OCI-LY3 (cell line): ENCODE measurements around the gene PRCP.

ENCODE experiments used
- H2AFZ ChIP-seq: fragments of 200-600, 300-600 bp; shearing (Covaris generic); 2 replicates; pipeline ENCODE4 v1.6.0; 2014; ENCODE audit warnings: antibody characterized with exemption, low read depth, low read length
- H3K27ac ChIP-seq: fragments of 200-600, 300-600 bp; sonication (generic); 2 replicates; pipeline ENCODE4 v1.5.1; 2014; ENCODE audit warnings: mild to moderate bottlenecking, low read length, moderate library complexity, mixed read lengths
- H3K27me3 ChIP-seq: fragments of 200-600, 300-600 bp; sonication (generic); 2 replicates; pipeline ENCODE4 v1.6.1; 2014; ENCODE audit warnings: low read depth, low read length, mixed read lengths
- H3K36me3 ChIP-seq: fragments of 200-600, 300-600 bp; sonication (generic); replicated peaks from 2 replicates; pipeline ENCODE3; 2014; ENCODE audit warnings: low read depth, low read length, mixed read lengths
- H3K4me1 ChIP-seq: fragments of 300-600, 200-600 bp; sonication (generic); 2 replicates; pipeline ENCODE4 v1.6.1; 2014; ENCODE audit warnings: low read length, mixed read lengths
- H3K4me2 ChIP-seq: fragments of 200-600, 300-600 bp; sonication (generic); 2 replicates; pipeline ENCODE4 v1.6.1; 2014; ENCODE audit warnings: low read length, mixed read lengths
- H3K4me3 ChIP-seq: fragments of 300-600, 200-600 bp; sonication (generic); 2 replicates; pipeline ENCODE4 v1.5.1; 2014; ENCODE audit warnings: antibody characterized with exemption, mild to moderate bottlenecking, low read length, moderate library complexity
- H3K79me2 ChIP-seq: fragments of 300-600, 200-600 bp; shearing (Covaris generic); 2 replicates; pipeline ENCODE4 v1.6.1; 2014; ENCODE audit warnings: mild to moderate bottlenecking, low read length, mixed read lengths
- H3K9ac ChIP-seq: fragments of 300-600, 200-600 bp; shearing (Covaris generic); 2 replicates; pipeline ENCODE4 v1.6.0; 2014; ENCODE audit warnings: mild to moderate bottlenecking, low read length, moderate library complexity
- H3K9me3 ChIP-seq: fragments of 200-600, 300-600 bp; shearing (Covaris generic); 2 replicates; pipeline ENCODE4 v1.6.1; 2014; ENCODE audit warnings: low read length, mixed read lengths; ENCODE audit not compliant: insufficient read depth
- H4K20me1 ChIP-seq: fragments of 200-600, 300-600 bp; sonication (generic); 2 replicates; pipeline ENCODE4 v1.6.1; 2016; ENCODE audit warnings: low read length, mixed read lengths; ENCODE audit not compliant: insufficient read depth
- CTCF ChIP-seq: fragments of 200-600, 300-600 bp; sonication (generic); IDR thresholded peaks from 2 replicates; pipeline ENCODE4 v1.5.1; 2014; ENCODE audit warnings: antibody characterized with exemption, low read length, low read depth
- EZH2phosphoT487 ChIP-seq: fragments of 200-600 bp; shearing (Covaris generic); IDR thresholded peaks from 2 replicates; pipeline ENCODE4 v1.6.1; 2018; ENCODE audit warnings: antibody characterized with exemption, mixed run types, low read depth

PRCP gene

GRCh38 chr11:82890936-82891335 lies 9.3 kb downstream of the PRCP start:
- no peak overlapping the region for H3K27ac ChIP-seq
- no peak for TF ChIP-seq CTCF
- no peak for TF ChIP-seq EZH2phosphoT487
- peaks cover 13% of the 10 kb centered on the region for H4K20me1 ChIP-seq
- peaks cover 50% of the 10 kb centered on the region for H3K79me2 ChIP-seq
- H3K36me3 ChIP-seq, result peaks cover 2% of the 10 kb centered on the region
- H3K9ac ChIP-seq, result no peak overlapping the region
- H3K9me3 ChIP-seq, result peaks cover under 1% of the 10 kb centered on the region; the same call in 1 of the 2 replicates
- H3K4me2 ChIP-seq, result no peak overlapping the region
- no peak overlapping the region for H2AFZ ChIP-seq
- no peak overlapping the region for H3K4me3 ChIP-seq
- H3K4me1 ChIP-seq, result peaks cover 40% of the 10 kb centered on the region
- no peaks in the 10 kb centered on the region for H3K27me3 ChIP-seq

GRCh38 chr11:82890002-82890341 lies 10.3 kb downstream of the PRCP start:
- TF ChIP-seq EZH2phosphoT487, result no peak
- TF ChIP-seq CTCF, result no peak
- no peak overlapping the region for H2AFZ ChIP-seq
- H4K20me1 ChIP-seq, result peaks cover 13% of the 10 kb centered on the region
- H3K27me3 ChIP-seq, result no peaks in the 10 kb centered on the region
- peaks cover 31% of the 10 kb centered on the region for H3K4me1 ChIP-seq
- H3K4me3 ChIP-seq, result no peak overlapping the region
- H3K27ac ChIP-seq, result peak overlapping the region; percentile 42; the same call in 1 of the 2 replicates
- H3K4me2 ChIP-seq, result peak overlapping the region; percentile 38; the same call in 1 of the 2 replicates
- no peak overlapping the region for H3K9ac ChIP-seq
- H3K79me2 ChIP-seq, result peaks cover 42% of the 10 kb centered on the region
- no peaks in the 10 kb centered on the region for H3K36me3 ChIP-seq
- H3K9me3 ChIP-seq, result no peaks in the 10 kb centered on the region

- Histone ChIP-seq H3K9me3 (no peaks in the 10 kb centered on the region), H3K4me2 (peak overlapping the region; percentile 38), H3K36me3 (no peaks in the 10 kb centered on the region), H3K27me3 (no peaks in the 10 kb centered on the region), H3K79me2 (peaks cover 37% of the 10 kb centered on the region), H2AFZ (no peak overlapping the region), H3K9ac (no peak overlapping the region), H3K27ac (peak overlapping the region; percentile 42), H4K20me1 (peaks cover 13% of the 10 kb centered on the region), H3K4me1 (peaks cover 30% of the 10 kb centered on the region), H3K4me3 (0 out of 2 replicates have a peak overlapping the region, but pooled peaks have one; percentile 7)
- TF ChIP-seq CTCF (no peak), EZH2phosphoT487 (no peak)
Measured at GRCh38 chr11:82889133-82890001, 10.9 kb downstream of the PRCP start.

- no peak overlapping the region for H3K4me2 ChIP-seq
- H3K9ac ChIP-seq, result no peak overlapping the region
- peaks cover 21% of the 10 kb centered on the region for H3K79me2 ChIP-seq
Measured at GRCh38 chr11:82883853-82884252, 16.4 kb downstream of the PRCP start.

More at GRCh38 chr11:82883853-82884252, 16.4 kb downstream of the PRCP start:
- H3K27ac ChIP-seq, result no peak overlapping the region
- no peaks in the 10 kb centered on the region for H3K27me3 ChIP-seq
- H2AFZ ChIP-seq, result no peak overlapping the region
- TF ChIP-seq CTCF (no peak), EZH2phosphoT487 (no peak)
- H4K20me1 ChIP-seq, result 0 out of 2 replicates have a peak, but pooled peaks cover 3% of the 10 kb centered on the region
- no peak overlapping the region for H3K4me3 ChIP-seq
- H3K9me3 ChIP-seq, result no peaks in the 10 kb centered on the region
- no peaks in the 10 kb centered on the region for H3K36me3 ChIP-seq
- peaks cover 6% of the 10 kb centered on the region for H3K4me1 ChIP-seq
